Endodermal cell (in vitro differentiated cells): ENCODE data around the gene TSEN15. TPM values are rescaled to one million over a fixed set of nuclear protein-coding genes. Genes with fewer than 3 reads are reported as not detected.

Experiments
- DNase-seq: peaks from one replicate; pipeline ENCODE4 v3.0.0-alpha.2; 2017
- H3K27ac ChIP-seq: 2 replicates; pipeline ENCODE4 v1.5.1; 2013; ENCODE audit warnings: mild to moderate bottlenecking, low read depth, low read length, moderate library complexity
- H3K27me3 ChIP-seq: 2 replicates; pipeline ENCODE4 v1.6.1; 2013; ENCODE audit warnings: mild to moderate bottlenecking, low read length, moderate library complexity; ENCODE audit not compliant: insufficient read depth, control insufficient read depth, poor library complexity, severe bottlenecking
- H3K36me3 ChIP-seq: 2 replicates; pipeline ENCODE4 v1.7.0; 2013; ENCODE audit warnings: mild to moderate bottlenecking, low read length, moderate library complexity; ENCODE audit not compliant: control insufficient read depth, insufficient read depth
- H3K4me1 ChIP-seq: one replicate; pipeline ENCODE4 v1.7.0; 2013; ENCODE audit warnings: low read length; ENCODE audit not compliant: control insufficient read depth, insufficient read depth
- H3K4me3 ChIP-seq: 2 replicates; pipeline ENCODE4 v1.5.1; 2013; ENCODE audit warnings: mild to moderate bottlenecking, low read length, moderate library complexity
- H3K9ac ChIP-seq: 2 replicates; pipeline ENCODE4 v1.6.1; 2013; ENCODE audit warnings: mild to moderate bottlenecking, low read length, moderate library complexity; ENCODE audit not compliant: poor library complexity, severe bottlenecking; ENCODE audit errors: extremely low read depth
- H3K9me3 ChIP-seq: 2 replicates; pipeline ENCODE4 v1.6.1; 2013; ENCODE audit warnings: mild to moderate bottlenecking, low read length, moderate library complexity; ENCODE audit not compliant: control insufficient read depth
- H3K27ac Mint-ChIP-seq: 2 replicates; pipeline ENCODE4 v1.8.0; 2020; ENCODE audit warnings: mixed read lengths
- H3K27me3 Mint-ChIP-seq: 2 replicates; pipeline ENCODE4 v1.8.0; 2021; ENCODE audit warnings: mild to moderate bottlenecking, mixed read lengths; ENCODE audit not compliant: insufficient read depth
- H3K36me3 Mint-ChIP-seq: 2 replicates; pipeline ENCODE4 v1.8.0; 2020; ENCODE audit warnings: low read depth, mixed read lengths
- H3K4me1 Mint-ChIP-seq: 2 replicates; pipeline ENCODE4 v1.8.0; 2020; ENCODE audit warnings: mixed read lengths
- H3K4me3 Mint-ChIP-seq: 2 replicates; pipeline ENCODE4 v1.8.0; 2020; ENCODE audit warnings: mild to moderate bottlenecking, moderate library complexity, mixed read lengths
- H3K9me3 Mint-ChIP-seq: 2 replicates; pipeline ENCODE4 v1.8.0; 2020; ENCODE audit warnings: mild to moderate bottlenecking, mixed read lengths
- WGBS, 2 experiments: methylation state at CpG; one replicate each; pipeline versions ENCODE4 v1.1.5 to v1.1.7; 2013; ENCODE audit warnings: missing lambda C conversion rate in 2 of 2, mixed read lengths in 1 of 2; ENCODE audit not compliant: insufficient coverage in 1 of 2, insufficient read length in 1 of 2; 5-methylcytosine and 5-hydroxymethylcytosine counted together
- total RNA-seq, 2 donors: library from RNA; stranded (reverse); fragmentation: NEBNext Ultra II Directional in 1 of 2; extraction: Animal tissue kit (Norgen Biotek cat#: 25700) in 1 of 2; gene quantifications; 2 replicates in 1 of 2; 3 replicates in 1 of 2; pipeline ENCODE4 v1.2.1, GENCODE V29; 2021
- TF ChIP-seq, protein P1 (sequence below): fragments of 200-600 bp; sonication (generic); conservative IDR thresholded peaks from 2 replicates; pipeline ENCODE4 v1.5.0; 2021; ENCODE audit warnings: antibody characterized with exemption, mild to moderate bottlenecking

The TSEN15 gene
- total RNA-seq, 2 donors from 2014 or later: 20.4 to 22.5 TPM

DNA sequence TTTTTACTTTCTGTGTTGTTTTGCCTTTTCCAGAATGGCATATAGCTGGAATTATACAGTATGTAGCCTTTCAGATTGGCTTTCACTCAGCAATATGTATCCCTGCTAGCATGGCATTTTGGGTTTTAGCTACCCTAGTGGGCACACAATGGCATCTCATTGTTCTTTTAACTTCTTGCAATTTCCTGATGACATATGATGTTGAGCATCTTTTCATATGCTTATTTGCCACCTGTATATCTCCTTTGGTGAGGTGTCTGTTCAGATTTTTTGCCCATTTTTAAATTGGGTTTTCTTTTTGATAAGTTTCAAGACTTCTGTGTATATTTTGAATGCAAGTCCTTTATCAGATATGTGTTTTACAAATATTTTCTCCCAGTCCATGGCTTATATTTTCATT lies 14.0 kb downstream of the TSEN15 start:
- H3K27me3 Mint-ChIP-seq: no peaks in the 10 kb centered on the region
- no peaks in the 10 kb centered on the region for H3K36me3 ChIP-seq
- H3K4me1 ChIP-seq: peaks cover 3% of the 10 kb centered on the region
- no peak overlapping the region for H3K9ac ChIP-seq
- peaks cover 7% of the 10 kb centered on the region for H3K9me3 ChIP-seq
- no peak overlapping the region for H3K27ac Mint-ChIP-seq
- H3K4me3 ChIP-seq: no peak overlapping the region
- TF ChIP-seq, protein P1, sequence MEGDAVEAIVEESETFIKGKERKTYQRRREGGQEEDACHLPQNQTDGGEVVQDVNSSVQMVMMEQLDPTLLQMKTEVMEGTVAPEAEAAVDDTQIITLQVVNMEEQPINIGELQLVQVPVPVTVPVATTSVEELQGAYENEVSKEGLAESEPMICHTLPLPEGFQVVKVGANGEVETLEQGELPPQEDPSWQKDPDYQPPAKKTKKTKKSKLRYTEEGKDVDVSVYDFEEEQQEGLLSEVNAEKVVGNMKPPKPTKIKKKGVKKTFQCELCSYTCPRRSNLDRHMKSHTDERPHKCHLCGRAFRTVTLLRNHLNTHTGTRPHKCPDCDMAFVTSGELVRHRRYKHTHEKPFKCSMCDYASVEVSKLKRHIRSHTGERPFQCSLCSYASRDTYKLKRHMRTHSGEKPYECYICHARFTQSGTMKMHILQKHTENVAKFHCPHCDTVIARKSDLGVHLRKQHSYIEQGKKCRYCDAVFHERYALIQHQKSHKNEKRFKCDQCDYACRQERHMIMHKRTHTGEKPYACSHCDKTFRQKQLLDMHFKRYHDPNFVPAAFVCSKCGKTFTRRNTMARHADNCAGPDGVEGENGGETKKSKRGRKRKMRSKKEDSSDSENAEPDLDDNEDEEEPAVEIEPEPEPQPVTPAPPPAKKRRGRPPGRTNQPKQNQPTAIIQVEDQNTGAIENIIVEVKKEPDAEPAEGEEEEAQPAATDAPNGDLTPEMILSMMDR: no peak
- no peaks in the 10 kb centered on the region for H3K27me3 ChIP-seq
- peaks cover 18% of the 10 kb centered on the region for H3K4me1 Mint-ChIP-seq
- DNase-seq: no peak
- H3K4me3 Mint-ChIP-seq: no peak overlapping the region
- H3K27ac ChIP-seq: no peak overlapping the region
- peaks cover 9% of the 10 kb centered on the region for H3K36me3 Mint-ChIP-seq
- no peaks in the 10 kb centered on the region for H3K9me3 Mint-ChIP-seq

DNA sequence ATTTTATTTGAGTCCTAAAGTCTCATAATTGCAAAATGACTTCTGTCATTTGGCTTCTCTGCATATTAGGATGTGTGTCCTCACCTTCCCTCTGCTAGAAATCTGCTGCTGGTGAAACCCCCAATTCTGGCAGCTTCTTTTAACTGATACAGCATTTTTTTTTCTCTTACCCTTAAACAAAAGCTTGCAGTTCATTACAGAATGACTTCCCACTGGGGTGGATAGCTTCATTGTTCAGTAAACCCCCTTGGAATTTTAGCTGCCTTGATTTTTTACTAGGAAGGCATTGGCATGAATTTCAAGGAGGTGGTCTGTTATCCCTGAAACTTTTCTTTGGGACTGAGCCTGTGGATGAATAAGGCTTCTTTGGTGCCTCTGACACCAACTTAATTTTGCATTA lies 16.8 kb downstream of the TSEN15 start:
- no peak overlapping the region for H3K27ac ChIP-seq
- no peak overlapping the region for H3K27ac Mint-ChIP-seq

DNA sequence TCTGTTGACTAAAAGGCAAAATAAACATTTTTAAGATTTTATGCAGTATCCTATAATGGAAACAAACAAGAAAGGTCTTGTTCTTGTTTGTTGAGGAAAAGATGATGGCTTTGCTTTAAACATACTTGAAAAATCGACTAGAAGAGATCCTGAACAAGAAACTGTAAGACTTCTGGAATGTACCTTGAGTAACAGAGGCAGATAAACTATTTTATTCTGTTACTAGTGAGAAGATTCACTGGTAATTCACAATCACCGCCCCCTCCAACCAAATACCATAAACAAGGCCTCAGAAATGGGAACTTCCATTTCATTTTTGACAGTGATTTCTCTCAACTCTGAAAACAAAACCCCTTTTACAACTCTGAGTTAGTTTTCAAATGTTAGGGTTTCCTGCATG lies 18.1 kb downstream of the TSEN15 start:
- WGBS, 2 experiments: 73 to 75% methylated on average over 2 of the region's 2 CpGs
- Mint-ChIP-seq H3K4me1 (peaks cover 8% of the 10 kb centered on the region), H3K4me3 (no peak overlapping the region), H3K36me3 (peaks cover 4% of the 10 kb centered on the region), H3K9me3 (no peaks in the 10 kb centered on the region), H3K27me3 (no peaks in the 10 kb centered on the region), H3K27ac (no peak overlapping the region)
- H3K9ac ChIP-seq: no peak overlapping the region
- DNase-seq: no peak
- no peaks in the 10 kb centered on the region for H3K27me3 ChIP-seq
- no peak overlapping the region for H3K4me3 ChIP-seq
- no peaks in the 10 kb centered on the region for H3K4me1 ChIP-seq
- H3K36me3 ChIP-seq: no peaks in the 10 kb centered on the region
- TF ChIP-seq, protein P1: no peak
- H3K9me3 ChIP-seq: peaks cover 6% of the 10 kb centered on the region
- no peak overlapping the region for H3K27ac ChIP-seq

More for the DNA sequence above, 16.8 kb downstream of the TSEN15 start:
- H3K36me3 ChIP-seq: no peaks in the 10 kb centered on the region
- TF ChIP-seq, protein P1: no peak
- H3K9ac ChIP-seq: no peak overlapping the region
- H3K4me3 Mint-ChIP-seq: no peak overlapping the region
- H3K27me3 Mint-ChIP-seq: no peaks in the 10 kb centered on the region
- H3K4me1 ChIP-seq: no peaks in the 10 kb centered on the region
- no peaks in the 10 kb centered on the region for H3K9me3 Mint-ChIP-seq
- H3K27me3 ChIP-seq: no peaks in the 10 kb centered on the region
- no peak overlapping the region for H3K4me3 ChIP-seq
- H3K36me3 Mint-ChIP-seq: peaks cover 6% of the 10 kb centered on the region
- DNase-seq: no peak
- peaks cover 6% of the 10 kb centered on the region for H3K9me3 ChIP-seq
- peaks cover 8% of the 10 kb centered on the region for H3K4me1 Mint-ChIP-seq
